NOMO-1 treated with dmso at 0.1 percent for 144 hours (cell line): ENCODE data around the gene ACTMAP.
"Not testable (repeated sequence)": the region's sequence is repeated elsewhere in the genome, so short reads cannot be mapped to it uniquely, and the experiment has no call there.

Experiments
- DNase-seq: peaks from one replicate; lab custom pipeline; 2025; ENCODE audit not compliant: unreplicated experiment; lab: John Stamatoyannopoulos, UW

Gene ACTMAP, protein sequence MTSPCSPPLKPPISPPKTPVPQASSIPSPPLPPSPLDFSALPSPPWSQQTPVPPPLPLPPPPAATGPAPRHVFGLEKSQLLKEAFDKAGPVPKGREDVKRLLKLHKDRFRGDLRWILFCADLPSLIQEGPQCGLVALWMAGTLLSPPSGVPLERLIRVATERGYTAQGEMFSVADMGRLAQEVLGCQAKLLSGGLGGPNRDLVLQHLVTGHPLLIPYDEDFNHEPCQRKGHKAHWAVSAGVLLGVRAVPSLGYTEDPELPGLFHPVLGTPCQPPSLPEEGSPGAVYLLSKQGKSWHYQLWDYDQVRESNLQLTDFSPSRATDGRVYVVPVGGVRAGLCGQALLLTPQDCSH

DNA sequence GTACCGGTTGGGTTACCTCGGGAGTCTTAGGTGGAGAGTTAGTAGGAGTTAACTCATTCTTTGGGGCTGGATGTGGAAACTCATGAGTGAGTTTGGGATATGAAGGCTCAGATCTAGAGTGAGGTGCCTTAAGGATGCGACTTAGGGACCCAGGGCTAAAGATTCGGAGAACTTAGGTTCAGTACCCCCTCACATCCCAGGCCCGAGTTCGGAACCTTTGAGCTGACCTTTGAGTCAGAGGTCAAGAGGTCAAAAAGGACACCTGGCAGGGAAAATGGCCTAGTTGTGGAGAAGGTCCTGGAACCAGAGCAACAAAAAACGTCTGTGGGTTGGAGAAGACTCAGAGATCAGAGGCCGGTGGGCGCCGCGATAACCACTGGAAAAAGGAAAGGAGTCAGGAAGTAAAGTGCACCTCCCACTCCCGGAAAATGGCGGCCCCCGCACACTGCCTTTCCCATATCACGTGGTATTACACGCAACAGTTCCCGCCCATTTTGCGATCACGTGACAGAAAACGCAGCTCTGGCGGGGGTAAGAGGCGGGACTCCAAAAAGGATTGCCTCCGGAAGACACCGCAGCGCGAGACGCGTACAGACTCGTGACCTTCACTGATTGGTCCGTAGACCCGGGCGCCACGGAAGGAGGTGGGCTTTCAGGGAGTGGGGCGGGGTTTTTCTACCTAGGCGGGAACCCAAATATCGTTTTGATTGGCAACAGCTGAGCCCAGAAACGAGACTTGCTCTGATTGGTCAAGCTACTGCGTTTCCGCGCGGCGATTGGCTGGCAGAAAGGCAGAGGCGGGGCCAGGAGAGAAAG lies at the start of gene ACTMAP:
Gene ACTMAP (minus strand): TSS at position 420 of the 816 bp plus-strand sequence. CDS start 674 bp downstream, outside the sequence.
- DNase-seq: peak; percentile 98

DNA sequence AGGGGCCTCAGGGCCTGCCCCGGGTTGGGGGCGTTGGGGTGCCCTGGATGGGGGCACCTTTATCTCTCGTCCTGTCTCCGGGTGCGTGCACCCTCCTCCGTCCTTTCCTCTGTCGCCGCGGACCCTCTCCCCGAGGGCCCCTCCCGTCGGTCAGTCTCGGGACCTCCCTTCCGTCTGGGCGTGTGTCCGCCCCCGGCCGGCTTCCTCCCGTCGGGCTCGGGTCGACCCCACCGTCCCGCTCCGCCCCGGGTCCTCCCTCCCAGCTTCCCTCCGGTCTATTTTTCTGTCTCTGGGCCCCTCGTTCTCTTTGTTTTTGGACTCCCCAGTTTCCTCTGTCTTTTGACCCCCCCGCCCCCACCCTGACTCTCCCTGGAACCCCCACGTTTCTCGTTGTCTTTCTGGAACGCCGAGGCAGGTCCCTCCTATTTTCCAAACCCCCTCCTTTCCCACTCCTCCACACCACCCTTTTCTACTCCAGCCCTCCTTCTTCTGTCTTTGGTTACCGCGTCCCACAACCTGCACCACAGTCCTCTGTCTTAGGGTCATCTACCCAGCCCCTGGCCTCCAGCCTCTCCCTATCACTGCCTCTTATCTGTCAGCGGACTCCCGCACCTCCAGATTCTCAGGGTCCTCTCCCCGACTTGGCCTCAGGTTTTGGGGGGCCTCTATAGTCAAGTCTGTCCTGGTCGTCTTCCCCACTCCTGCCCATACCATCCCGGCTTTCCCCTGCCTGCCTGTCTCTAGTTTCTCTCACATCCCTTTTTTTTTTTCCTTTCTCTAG lies 49.5 kb upstream of the ACTMAP start:
- DNase-seq: no peak

DNA sequence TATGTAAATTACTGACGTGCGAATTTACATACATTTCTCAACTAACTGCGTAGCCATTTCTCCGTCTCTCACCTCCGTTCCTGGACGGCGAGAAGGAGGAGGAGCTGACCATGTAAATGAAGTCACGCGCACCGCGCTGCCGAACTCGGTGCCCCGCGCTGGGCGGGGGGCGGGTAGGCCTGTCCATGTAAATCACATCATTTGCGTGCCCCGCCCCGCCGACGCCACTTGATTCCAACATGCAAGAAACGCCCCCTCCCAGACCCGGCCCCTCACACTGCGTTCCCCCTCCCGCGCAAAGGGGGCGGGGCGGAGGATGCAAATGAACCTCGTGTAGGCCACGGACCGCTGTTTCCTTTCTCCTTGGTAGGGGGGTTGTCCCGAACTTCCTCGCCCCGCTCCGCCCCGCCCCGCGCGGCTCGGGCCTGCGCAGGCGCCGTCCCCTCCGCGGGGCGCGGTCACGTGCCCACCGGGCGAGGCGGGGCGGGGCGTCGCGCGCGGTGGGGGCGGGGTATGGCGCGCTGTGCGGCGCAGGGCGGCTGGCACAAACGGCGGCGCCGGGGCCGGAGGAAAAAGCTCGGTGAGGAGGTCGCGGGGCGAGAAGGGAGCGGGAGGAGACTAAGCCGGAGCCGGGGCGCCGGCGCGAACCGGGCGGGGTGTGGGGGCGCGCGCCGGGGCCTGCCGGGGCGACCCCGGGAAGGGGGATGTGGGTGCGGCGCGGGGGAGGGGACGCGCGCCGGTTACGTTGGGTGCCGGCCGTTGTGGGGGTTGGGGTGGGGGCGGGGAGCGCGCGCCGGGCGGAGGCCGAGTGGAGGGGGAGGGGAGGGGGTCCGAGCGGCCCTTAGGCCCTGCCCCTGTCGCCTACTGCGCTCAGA lies 48.6 kb upstream of the ACTMAP start, which contains the start of gene EGLN2:
Gene EGLN2 (plus strand): TSS at position 509 of the 875 bp plus-strand sequence. CDS start 1,382 bp downstream, outside the sequence.
- DNase-seq: peak; percentile 97

DNA sequence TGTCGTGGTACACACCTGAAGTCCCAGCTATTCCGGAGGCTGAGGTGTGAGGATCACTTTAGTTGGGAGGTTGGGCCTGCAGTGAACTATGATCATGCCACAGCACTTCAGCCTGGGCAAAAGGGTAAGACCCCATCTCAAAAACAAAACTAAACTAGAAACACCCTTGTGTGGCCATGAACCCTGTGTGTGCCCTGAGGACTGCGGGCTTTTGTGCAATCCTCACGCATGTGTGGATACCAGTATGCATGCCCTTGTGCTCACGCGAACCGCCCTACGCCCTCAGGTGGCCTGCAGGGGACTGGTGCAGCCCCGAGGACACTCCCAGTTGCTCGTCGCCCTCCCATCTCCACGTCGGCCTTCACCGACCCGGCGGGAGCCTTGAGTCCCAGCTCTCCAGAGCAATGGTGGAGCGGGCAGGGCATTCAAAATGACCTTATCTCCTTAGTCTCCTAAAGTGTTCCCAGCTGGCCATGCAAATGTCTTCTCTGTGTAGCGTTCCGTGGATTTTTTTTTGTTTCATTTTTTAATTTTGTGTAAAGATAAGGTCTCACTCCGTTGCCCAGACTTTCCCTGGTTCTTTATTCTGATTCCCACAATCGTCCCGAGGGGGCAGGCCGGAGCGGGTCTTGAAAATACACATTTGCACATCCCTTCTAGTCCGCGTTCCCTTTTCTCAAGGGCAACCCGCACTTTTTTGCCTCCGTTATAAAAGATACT lies 47.8 kb upstream of the ACTMAP start:
- DNase-seq: peak; percentile 85

DNA sequence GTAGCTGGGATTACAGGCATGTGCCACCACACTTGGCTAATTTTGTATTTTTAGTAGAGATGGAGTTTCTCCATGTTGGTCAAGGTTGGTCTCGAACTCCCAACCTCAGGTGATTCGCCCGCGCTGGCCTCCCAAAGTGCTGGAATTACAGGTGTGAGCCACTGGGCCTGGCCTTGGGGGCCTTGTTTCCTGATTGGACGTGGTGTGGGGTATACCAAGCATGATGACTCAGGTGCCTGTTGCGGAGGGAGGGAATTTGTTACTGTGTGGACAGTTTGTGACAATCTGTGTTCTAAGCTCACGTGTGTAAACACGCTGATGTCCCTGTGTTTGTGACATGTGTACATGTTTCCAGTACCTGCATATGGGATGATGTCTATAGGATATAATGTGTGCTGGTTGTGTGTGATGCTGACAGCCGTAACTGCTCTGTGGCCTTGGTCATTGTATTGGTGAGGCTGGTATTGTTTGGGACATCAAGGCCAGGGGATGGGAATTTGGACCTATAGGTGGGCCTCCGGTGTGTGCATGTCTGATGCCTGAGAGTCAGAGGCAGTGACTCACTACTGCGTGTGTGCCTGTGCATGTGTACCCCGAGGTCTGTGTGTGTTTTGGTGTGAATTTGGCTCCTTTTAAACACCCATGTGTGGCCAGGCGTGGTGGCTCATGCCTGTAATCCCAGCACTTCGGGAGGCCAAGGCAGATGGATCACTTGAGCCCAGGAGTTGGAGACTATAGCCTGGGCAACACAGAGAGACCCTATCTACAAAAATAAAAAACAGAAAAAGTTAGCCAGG lies 47.1 kb upstream of the ACTMAP start:
- no peak for DNase-seq

DNA sequence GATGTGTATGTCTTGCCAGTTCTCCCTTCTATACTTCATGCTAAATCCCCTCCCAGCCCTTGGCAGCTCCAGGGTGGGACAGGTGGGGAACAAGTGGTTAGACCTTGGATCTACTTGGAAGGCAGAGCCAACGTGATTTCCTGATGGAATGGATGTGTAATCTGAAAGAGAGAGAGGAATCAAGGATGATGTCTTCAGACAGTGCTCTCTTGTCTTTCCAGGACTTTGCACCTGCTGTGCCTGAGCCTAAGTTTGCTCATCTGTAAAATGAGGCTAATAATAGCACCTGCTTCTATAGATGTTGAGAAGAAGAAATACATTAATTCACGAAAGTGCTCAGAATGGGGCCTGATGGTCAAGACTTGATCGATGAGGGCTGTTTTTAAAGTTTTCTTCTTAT lies 41.7 kb upstream of the ACTMAP start:
- no peak for DNase-seq

DNA sequence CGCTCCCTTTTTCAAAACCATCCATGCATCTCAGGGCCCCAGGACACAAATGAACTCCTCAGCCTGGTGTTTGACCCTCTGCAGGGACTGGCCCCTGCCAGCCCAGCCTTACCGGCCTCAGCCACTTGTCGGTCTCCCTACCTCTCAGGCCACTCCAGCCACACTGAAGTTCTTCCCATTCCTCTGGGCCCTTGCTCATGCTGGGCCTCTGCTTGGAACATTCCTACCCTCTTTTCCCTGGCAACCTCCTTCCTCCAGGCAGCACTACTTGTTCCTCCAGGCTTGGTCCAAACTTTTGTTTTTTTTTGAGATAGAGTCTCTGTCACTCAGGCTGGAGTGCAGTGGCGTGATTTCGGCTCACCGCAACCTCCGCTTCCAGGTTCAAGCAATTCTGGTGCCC lies 41.1 kb upstream of the ACTMAP start:
- DNase-seq: no peak

DNA sequence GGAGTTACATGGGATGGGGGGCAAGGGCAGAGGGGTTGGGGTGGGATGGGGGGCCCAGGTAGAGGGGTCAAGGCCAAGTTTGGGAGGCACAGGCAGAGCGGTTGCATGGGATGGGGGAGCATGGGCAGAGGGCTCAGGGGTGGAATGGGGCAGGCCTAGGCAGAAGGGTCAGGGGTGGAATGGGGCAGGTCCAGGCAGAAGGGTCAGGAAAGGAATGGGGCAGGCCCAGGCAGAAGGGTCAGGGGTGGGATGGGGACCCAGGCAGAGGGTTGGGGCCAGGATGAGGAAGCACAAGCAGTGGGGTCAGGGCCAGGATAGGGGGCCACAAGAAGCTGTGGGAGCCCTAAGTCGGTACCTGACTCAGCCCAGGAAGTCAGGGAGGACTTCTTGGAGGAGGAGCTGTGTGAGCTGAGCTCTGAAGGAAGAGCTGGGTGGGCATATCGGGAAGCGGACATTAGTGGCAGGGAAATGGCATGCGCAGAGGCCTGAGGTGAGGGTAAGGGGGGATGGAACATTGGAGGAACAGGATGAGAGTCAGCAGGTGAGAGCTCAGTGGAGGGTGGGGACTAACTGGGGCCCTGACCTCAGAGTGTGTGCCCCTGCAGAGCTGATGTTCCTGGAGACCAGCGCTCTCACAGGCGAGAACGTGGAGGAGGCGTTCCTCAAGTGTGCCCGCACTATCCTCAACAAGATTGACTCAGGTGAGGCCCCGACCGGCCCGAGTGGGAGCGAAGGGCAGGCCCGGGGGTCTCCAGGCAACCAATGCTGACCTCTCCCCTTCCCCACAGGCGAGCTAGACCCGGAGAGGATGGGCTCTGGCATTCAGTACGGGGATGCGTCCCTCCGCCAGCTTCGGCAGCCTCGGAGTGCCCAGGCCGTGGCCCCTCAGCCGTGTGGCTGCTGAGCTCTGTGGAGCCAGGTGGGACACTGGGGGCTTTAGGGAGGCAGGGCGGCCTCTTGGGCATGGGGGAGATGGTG lies 36.1 kb upstream of the ACTMAP start:
- DNase-seq: no peak

DNA sequence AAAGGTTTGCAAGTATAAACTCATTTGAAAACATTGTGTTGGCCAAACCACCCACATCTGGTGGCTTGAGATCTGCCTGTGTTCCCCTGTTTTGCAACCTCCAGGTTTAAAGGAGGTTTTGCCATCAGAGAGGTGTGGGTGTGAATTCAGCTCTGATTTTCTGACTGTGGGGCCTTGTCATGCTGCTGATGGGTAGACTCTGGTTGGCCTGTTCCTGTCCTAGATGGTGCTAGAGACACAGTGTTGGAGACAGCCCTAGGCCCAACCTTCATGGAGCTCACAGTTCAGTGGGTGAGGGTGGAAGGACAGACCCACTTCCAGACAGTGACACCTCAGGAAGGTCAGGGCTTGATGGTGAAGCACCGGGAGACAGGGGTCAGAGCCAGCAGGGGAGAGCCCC lies 35.2 kb upstream of the ACTMAP start:
- DNase-seq: no peak

DNA sequence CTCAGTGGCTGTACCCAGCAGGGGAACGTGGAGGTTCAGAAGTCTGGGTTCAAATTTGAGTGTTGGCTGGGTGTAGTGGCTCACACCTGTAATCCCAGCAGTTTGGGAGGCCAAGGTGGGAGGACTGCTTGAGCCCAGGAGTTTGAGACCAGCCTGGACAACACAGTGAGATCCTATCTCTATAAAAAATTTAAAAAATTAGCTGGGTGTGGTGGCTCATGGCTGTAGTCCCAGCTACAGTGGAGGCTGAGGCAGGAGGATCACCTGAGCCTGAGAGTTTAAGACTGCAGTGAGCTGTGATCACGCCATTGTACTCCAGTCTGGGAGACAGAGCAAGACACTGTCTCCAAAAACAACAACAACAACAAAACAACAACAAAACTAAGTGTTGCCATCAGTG lies 33.9 kb upstream of the ACTMAP start:
- not testable (repeated sequence) for DNase-seq

DNA sequence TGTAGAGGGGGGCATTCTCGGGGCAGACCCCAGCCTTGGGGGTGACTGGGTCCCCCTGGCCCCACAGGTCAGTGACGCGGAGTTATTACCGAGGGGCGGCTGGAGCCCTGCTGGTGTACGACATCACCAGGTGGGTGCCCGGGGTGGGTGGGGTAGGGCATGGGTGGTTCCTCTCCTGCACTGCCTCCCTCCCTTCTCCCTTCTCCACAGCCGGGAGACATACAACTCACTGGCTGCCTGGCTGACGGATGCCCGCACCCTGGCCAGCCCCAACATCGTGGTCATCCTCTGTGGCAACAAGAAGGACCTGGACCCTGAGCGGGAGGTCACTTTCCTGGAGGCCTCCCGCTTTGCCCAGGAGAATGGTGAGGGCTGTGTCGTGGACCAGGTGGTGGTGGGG lies 33.4 kb upstream of the ACTMAP start:
- DNase-seq: no peak

DNA sequence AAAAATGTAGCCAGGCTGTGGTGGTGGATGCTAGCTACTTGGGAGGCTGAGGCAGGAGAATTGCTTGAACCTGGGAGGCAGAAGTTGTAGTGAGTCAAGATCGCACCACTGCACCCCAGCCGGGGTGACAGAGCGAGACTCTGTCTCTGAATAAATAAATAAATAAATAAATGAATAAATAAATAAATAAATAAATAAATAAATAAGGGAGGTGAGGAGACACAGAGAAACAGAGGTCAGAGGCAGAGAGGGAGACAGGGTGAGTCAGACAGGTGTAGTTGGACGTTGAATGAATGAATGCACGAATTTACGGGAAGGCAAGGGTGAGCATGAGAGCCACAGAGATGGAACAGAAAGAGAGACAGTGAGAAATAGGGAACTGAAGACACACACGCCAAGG lies 30.9 kb upstream of the ACTMAP start:
- DNase-seq: no peak

DNA sequence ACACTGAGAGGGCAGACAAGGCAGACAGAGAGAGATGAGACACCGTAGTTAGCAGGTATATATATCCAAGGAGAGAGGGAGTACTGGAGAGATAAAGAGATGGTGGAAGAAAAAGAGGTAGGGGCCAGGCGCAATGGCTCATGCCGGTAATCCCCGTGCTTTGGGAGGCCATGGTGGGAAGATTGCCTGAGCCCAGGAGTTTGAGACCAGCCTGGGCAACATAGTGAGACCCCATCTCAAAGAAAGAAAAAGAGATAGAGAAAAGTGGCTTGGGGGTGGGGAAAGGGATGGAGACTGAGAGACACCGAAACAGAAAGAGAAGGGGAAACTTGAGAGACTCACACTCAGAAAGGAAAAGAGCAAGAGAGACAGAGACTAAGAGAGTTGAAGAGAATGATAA lies 30.3 kb upstream of the ACTMAP start:
- DNase-seq: no peak

DNA sequence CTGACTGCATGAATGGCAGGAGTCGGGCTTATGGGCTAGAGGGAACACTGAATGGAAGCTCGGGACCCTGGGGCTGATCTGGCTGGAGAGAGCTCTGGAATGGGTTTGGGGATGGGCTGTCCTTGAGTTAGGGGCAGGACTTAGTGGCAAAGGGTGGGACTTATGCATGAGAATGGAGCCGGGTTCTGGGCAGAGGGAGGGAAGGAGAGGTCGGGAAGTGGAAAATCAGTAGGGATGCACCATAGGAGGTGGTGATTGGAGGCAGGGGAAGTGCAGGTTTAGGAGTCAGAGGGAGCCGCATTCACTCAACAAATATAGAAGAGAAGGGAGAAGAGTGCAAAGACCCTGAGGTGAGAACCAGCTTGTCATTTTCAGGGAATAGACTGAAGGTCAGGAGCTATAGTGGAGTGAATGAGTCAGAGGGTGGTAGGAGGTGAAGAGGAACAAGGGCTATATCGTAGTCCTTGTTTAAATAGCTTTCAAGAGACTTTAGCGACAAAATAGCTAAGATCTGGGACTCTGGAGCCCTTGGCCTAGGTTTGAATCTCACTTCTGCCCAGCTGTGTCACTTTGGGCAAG lies 28.5 kb upstream of the ACTMAP start:
- no peak for DNase-seq

DNA sequence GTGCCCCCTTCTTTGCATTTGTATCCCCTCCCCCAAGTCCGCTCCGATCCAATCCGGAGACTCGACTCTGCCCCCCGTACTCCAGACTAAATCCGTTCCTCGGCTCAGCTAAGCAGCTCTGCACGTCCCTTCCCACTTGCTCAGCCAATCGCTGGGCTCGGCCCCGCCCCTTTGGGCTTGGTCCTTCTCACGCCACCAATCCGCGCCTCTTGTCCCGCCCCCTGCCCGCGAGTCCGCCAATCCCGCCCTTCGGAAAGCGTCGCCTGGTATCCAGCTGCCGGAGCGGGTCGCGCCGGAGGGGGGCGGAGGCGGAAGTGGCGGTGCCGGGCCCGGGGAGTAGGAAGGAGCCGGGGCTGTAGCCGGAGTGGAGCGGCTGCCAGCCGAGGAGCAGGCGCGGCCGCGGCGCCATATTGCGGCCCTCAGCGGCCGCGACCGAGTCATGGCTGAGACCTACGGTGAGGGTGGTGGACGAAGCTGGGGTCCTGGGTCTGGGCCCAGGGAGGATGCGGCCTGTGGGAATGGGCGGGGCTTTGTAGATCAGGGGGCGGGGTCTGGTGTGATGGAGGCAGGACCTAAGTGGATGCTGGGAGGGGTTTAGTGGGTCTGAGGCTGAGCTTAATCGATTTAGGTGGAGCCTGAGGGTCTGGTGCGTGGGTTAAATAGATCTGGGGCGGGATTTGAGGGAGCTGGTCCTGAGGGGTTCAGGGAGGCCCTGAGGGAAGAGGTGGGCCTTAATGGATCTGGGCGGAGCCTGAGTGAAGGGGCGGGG lies 27.8 kb upstream of the ACTMAP start, which contains the start of gene RAB4B:
Gene RAB4B (plus strand): TSS at position 311 of the 769 bp plus-strand sequence. CDS start 129 bp downstream, at position 440.
- peak; percentile 99 for DNase-seq

DNA sequence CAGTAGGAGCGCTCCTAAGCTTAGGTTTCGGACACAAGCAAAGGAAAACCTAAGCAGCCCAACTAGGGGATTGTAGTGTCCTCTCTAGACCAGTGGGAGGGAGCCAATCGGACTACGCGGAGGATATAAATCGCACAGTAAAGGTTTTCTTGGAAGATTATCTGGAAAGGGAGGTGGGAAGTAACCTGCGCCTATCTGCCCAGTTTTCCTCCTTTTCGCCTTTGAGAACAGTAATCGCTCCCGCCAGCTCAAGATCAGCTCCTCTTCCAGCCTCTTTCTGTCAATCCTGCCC lies 27.3 kb upstream of the ACTMAP start:
- DNase-seq: no peak
